Ishikawa (cell line): ENCODE results near the gene RICTOR.

Experiments
- EGR1 ChIP-seq: IDR thresholded peaks from 2 replicates; pipeline ENCODE4 v1.6.1; 2012
- FOXM1 ChIP-seq: IDR thresholded peaks from 2 replicates; pipeline ENCODE4 v1.6.1; 2012; ENCODE audit warnings: low read depth, borderline replicate concordance
- RAD21 ChIP-seq: IDR thresholded peaks from 2 replicates; pipeline ENCODE4 v1.6.1; 2012; ENCODE audit warnings: low read depth
- YY1 ChIP-seq: IDR thresholded peaks from 2 replicates; pipeline ENCODE4 v1.6.1; 2012; ENCODE audit warnings: low read depth
- ZBTB7A ChIP-seq: IDR thresholded peaks from 2 replicates; pipeline ENCODE4 v1.6.1; 2012; ENCODE audit warnings: low read depth

DNA sequence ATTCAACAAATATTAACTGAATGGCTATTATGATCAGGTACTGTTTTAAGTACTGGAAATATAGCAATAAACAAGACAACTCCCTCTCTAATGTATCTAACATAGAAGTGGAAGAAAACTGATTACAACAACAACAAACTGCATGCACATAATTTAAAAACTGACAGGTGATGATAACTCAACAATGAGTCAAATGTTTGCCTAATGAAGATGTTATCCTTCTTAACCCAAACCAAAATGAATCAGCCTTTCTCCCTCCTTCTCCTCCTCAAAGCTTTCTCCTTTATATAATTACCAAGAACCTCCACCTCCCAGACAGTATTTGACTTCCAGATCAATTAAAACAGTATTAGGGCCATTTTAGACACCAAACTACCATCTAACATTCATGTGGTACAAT, 49.3 kb downstream of the RICTOR start:
- TF ChIP-seq ZBTB7A: no peak
- no peak for TF ChIP-seq EGR1
- no peak for TF ChIP-seq FOXM1
- TF ChIP-seq RAD21: no peak
- TF ChIP-seq YY1: no peak
